Suprapubic skin (tissue), 4 donors: ENCODE results near the gene LRRC28. TPM values are rescaled to one million over a fixed set of nuclear protein-coding genes. Genes with fewer than 3 reads are reported as not detected.

Source experiments
- DNase-seq, 2 donors: peaks; one replicate each; pipeline ENCODE4 v3.0.0-alpha.2; 2019; ENCODE audit warnings: low spot score in 2 of 2
- H3K27ac ChIP-seq: fragments of 200-600 bp; sonication (generic); one replicate; pipeline ENCODE4 v1.5.1; 2019
- H3K27me3 ChIP-seq: fragments of 200-600 bp; sonication (generic); one replicate; pipeline ENCODE4 v1.5.1; 2019
- H3K36me3 ChIP-seq: fragments of 200-600 bp; sonication (generic); one replicate; pipeline ENCODE4 v1.5.1; 2019
- H3K4me1 ChIP-seq: fragments of 200-600 bp; sonication (generic); one replicate; pipeline ENCODE4 v1.5.1; 2019
- H3K4me3 ChIP-seq: fragments of 200-600 bp; sonication (generic); one replicate; pipeline ENCODE4 v1.5.1; 2019; ENCODE audit warnings: mild to moderate bottlenecking
- H3K9me3 ChIP-seq: fragments of 200-600 bp; sonication (generic); one replicate; pipeline ENCODE4 v1.5.1; 2019
- EP300 ChIP-seq: sonication (generic); formaldehyde crosslinking; IDR thresholded peaks from one replicate; pipeline ENCODE4 v1.6.1; 2017; ENCODE audit warnings: antibody characterized with exemption
- POLR2A ChIP-seq, 2 donors: fragments of 450-650 bp; IDR thresholded peaks; one replicate each; pipeline ENCODE4 v1.6.1; 2017; ENCODE audit warnings: antibody characterized with exemption in 2 of 2, mild to moderate bottlenecking in 2 of 2, moderate library complexity in 2 of 2
- POLR2AphosphoS5 ChIP-seq, 3 donors: sonication (generic); formaldehyde crosslinking; IDR thresholded peaks; one replicate each; pipeline ENCODE4 v1.6.1; 2017; ENCODE audit warnings: antibody characterized with exemption in 3 of 3
- WGBS: methylation state at CpG from one replicate; pipeline ENCODE4 v1.1.5; 2018; 5-methylcytosine and 5-hydroxymethylcytosine counted together
- total RNA-seq, 4 donors: library from RNA; depleted of rRNA; stranded (reverse); fragments of >200 nt; gene quantifications; one replicate each; pipeline ENCODE4 v1.1.0, GENCODE V29; 2016
- TF ChIP-seq, protein P1 (sequence below), 2 donors: fragments of 200-600 bp in 1 of 2; fragments of 450-650 bp in 1 of 2; sonication (generic) in 1 of 2; IDR thresholded peaks; one replicate each; pipeline ENCODE4 v1.5.1; 2016 to 2019; ENCODE audit warnings: antibody characterized with exemption in 2 of 2, mild to moderate bottlenecking in 1 of 2, moderate library complexity in 1 of 2

LRRC28 gene
- total RNA-seq, 4 donors from 2014 or later, result 26.4 to 80.5 (median 36.5) TPM

DNA sequence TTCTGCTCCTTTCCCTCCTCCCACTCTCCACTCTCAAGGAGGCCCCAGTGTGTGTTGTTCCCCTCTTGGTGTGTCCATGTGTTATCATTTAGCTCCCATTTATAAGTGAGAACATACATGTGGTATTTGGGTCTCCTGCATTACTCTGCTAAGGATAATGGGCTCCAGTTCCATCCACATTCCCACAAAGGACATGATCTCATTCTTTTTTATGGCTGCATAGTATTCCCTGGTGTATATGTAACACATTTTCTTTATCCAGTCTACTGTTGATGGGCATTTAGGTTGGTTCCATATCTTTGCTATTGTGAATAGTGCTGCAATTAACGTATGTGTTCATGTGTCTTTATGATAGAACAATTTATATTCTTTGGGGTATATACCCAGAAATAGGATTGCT, 170.5 kb downstream of the LRRC28 start:
- whole genome bisulfite sequencing, result 96% methylated on average over 1 of the region's 1 CpG
- TF ChIP-seq, protein P1, sequence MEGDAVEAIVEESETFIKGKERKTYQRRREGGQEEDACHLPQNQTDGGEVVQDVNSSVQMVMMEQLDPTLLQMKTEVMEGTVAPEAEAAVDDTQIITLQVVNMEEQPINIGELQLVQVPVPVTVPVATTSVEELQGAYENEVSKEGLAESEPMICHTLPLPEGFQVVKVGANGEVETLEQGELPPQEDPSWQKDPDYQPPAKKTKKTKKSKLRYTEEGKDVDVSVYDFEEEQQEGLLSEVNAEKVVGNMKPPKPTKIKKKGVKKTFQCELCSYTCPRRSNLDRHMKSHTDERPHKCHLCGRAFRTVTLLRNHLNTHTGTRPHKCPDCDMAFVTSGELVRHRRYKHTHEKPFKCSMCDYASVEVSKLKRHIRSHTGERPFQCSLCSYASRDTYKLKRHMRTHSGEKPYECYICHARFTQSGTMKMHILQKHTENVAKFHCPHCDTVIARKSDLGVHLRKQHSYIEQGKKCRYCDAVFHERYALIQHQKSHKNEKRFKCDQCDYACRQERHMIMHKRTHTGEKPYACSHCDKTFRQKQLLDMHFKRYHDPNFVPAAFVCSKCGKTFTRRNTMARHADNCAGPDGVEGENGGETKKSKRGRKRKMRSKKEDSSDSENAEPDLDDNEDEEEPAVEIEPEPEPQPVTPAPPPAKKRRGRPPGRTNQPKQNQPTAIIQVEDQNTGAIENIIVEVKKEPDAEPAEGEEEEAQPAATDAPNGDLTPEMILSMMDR (IDR thresholded peaks at IDR 0.05), result no peak
- TF ChIP-seq EP300 (no peak), POLR2AphosphoS5 (IDR thresholded peaks at IDR 0.05) (no peak), POLR2A (IDR thresholded peaks at IDR 0.05) (no peak)
- peaks cover 25% of the 10 kb centered on the region for H3K4me1 ChIP-seq

DNA sequence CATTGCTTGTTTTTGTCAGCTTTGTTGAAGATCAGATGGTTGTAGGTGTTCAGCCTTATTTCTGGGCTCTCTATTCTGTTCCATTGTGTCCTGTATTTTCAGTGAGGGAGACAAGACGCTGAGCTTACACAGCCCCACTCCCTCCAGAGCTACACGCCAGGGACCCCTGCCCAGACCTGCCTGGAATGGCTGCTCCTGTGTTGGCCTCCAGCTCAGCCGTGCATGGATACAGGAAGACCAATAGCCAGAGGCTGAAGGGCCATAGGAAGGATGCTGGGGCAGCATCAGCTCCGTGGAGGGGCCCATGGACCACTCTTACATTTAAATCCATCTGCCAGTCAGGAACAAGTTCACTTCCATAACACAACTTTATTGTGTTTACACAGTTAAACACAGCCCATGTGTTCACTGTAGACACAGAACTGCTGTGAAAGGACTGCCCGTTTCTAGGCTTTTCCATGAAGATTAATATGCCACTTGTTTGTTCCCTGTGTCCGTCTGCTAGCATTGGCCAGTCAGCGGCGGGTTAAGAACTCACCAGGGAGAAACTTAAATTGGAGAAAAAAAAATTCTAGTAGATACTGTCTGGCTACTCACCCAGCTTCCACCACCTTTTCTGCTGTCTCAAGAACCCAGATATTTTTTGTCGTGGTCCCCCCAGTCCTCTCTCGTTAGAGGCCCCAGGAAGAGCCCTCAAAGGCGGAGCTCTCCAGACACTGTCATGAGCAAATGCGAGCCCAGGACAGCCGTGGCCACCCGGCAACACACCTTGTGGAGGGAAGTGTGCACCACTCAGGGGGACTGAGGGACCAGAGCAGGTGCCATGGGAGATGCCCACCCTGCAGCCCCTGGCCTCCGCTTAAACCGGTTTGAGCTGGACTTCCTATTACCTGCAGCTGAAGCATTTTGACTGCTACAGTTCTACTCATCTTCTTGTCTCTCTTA, 172.2 kb downstream of the LRRC28 start:
- TF ChIP-seq, protein P1 (IDR thresholded peaks at IDR 0.05), result no peak
- no peak for TF ChIP-seq POLR2A (IDR thresholded peaks at IDR 0.05)
- TF ChIP-seq POLR2AphosphoS5 (IDR thresholded peaks at IDR 0.05), result no peak
- TF ChIP-seq EP300, result no peak
- no peaks in the 10 kb centered on the region for H3K9me3 ChIP-seq
- WGBS, result 87% methylated on average over 16 of the region's 16 CpGs
- no peak overlapping the region for H3K4me3 ChIP-seq
- DNase-seq, result peak; percentile 51 to 65
- no peak overlapping the region for H3K27ac ChIP-seq
- H3K36me3 ChIP-seq, result no peaks in the 10 kb centered on the region
- no peaks in the 10 kb centered on the region for H3K27me3 ChIP-seq
- H3K4me1 ChIP-seq, result peaks cover 25% of the 10 kb centered on the region

More for the DNA sequence above, 170.5 kb downstream of the LRRC28 start:
- DNase-seq, result no peak
- Histone ChIP-seq H3K27me3 (no peaks in the 10 kb centered on the region), H3K9me3 (no peaks in the 10 kb centered on the region), H3K36me3 (no peaks in the 10 kb centered on the region), H3K27ac (no peak overlapping the region), H3K4me3 (no peak overlapping the region)

DNA sequence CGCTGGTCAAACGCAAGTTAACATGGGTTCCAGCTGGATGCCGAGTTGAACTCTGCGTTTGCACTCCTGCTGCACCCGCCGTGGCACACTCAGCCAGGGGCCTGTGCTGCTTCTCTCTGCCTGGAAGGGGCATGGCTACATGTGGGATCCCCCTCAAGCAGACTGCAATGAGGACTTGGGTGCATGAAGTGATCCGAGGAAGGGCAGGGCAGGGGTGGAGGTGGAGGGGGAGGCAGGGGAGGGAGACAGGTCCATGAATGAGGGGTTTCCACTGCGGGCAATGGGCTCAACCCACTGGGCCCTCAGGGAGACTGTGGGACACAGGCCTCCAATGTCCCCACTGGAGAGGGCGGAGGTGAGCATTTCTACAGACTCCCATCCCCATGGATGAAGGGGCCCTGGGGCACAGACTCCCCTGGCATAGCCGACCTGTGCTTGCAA, 172.9 kb downstream of the LRRC28 start:
- peak; percentile 38 to 72 for DNase-seq
- H3K27me3 ChIP-seq, result no peaks in the 10 kb centered on the region
- 100% methylated on average over 9 of the region's 10 CpGs for WGBS
- peaks cover 25% of the 10 kb centered on the region for H3K4me1 ChIP-seq
- H3K27ac ChIP-seq, result no peak overlapping the region
- no peak overlapping the region for H3K4me3 ChIP-seq
- H3K36me3 ChIP-seq, result no peaks in the 10 kb centered on the region
- TF ChIP-seq POLR2AphosphoS5 (IDR thresholded peaks at IDR 0.05), result no peak
- no peak for TF ChIP-seq POLR2A (IDR thresholded peaks at IDR 0.05)
- no peak for TF ChIP-seq EP300
- no peaks in the 10 kb centered on the region for H3K9me3 ChIP-seq

DNA sequence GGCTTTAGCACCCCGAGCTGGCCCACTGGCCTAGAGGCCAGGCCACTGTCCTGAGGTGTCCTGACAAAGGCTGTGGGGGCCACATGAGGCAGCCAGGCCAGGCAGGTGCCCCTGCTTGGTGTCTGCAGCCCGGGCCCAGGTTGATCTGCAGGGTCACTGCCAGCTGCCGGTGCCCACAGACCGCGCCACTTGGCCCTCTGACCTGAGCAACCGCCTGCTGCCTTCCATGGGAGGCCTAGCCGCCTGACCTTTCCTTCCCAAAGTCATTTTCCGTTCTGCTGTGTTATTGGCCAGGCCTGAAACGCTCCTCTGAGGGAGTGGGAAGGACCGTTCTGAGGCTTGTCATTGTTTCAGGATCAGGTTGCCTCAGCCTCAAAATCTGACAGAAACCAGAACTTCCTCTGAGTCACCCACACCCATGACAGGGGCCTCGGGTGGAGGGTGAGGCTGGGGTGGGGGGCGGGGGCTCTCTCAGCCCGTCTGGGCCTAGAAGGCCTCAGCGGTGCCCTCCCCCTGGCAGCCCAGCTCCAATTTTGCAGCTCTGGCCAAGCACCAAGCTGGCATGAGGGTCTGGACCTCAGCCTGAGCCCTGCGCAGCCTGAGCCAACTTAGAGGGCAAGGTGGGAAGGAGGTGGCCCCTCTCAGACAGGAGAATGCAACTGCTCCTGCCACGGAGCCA, 173.8 kb downstream of the LRRC28 start:
- H3K9me3 ChIP-seq, result no peaks in the 10 kb centered on the region
- peak overlapping the region; percentile 78 for H3K27ac ChIP-seq
- peaks cover 27% of the 10 kb centered on the region for H3K4me1 ChIP-seq
- H3K4me3 ChIP-seq, result no peak overlapping the region
- peak in 1 of 2 donors; percentile 76 for DNase-seq
- H3K36me3 ChIP-seq, result no peaks in the 10 kb centered on the region
- TF ChIP-seq POLR2AphosphoS5 (IDR thresholded peaks at IDR 0.05) (peak in 1 of 3 donors; percentile 31), POLR2A (IDR thresholded peaks at IDR 0.05) (no peak)
- TF ChIP-seq, protein P1 (IDR thresholded peaks at IDR 0.05), result no peak
- 33% methylated on average over 3 of the region's 16 CpGs for WGBS
- H3K27me3 ChIP-seq, result no peaks in the 10 kb centered on the region

DNA sequence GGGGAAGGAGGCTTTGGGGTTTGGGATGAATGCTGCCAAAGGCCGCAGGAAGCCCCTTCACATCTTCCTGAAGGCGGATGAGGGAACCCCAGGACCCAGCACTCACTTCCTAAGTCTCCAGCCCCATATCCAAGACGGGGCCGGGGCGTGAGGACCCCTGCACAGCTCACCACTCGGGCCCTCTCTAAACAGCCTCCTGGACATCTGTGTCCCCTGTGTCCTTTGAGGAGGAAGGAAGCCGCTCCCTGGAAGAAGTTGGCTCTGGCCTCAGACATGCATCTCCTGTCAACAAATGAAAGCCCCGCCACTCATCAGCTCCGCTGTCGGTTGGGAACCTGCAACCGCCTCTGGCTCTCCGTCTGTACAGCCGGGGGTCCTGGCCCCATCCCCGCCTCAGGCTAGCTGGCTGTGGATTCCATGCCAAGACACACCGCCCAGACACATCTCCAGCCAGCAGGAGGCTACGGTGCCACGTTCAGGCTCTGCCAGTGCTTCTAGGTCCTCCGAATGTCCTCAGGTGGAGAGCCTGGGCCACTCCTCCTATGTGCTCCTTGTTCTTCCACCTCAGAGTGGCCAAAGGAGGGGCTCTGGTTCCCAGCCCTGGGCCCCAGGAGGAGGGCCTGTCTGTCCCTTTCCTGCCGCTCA, 174.5 kb downstream of the LRRC28 start:
- Histone ChIP-seq H3K9me3 (no peaks in the 10 kb centered on the region), H3K27ac (peak overlapping the region; percentile 78), H3K4me1 (peaks cover 30% of the 10 kb centered on the region), H3K4me3 (no peak overlapping the region), H3K36me3 (no peaks in the 10 kb centered on the region), H3K27me3 (no peaks in the 10 kb centered on the region)
- TF ChIP-seq EP300 (no peak), POLR2A (IDR thresholded peaks at IDR 0.05) (no peak), POLR2AphosphoS5 (IDR thresholded peaks at IDR 0.05) (no peak)
- TF ChIP-seq, protein P1 (IDR thresholded peaks at IDR 0.05), result no peak
- peak; percentile 52 to 72 for DNase-seq
- WGBS, result 33% methylated on average over 18 of the region's 19 CpGs
